HepG2 (cell line): ENCODE data around the gene ABCC3. TPM values are rescaled to one million over a fixed set of nuclear protein-coding genes. Genes with fewer than 3 reads are reported as not detected.

Source experiments
- KLF13 ChIP-seq: sonication (generic); formaldehyde crosslinking; IDR thresholded peaks from 2 replicates; pipeline ENCODE4 v1.4.0; 2020; ENCODE audit warnings: mild to moderate bottlenecking, missing genetic modification reagents
- SAFB2 ChIP-seq: sonication (generic); formaldehyde crosslinking; IDR thresholded peaks from 2 replicates; pipeline ENCODE4 v1.5.1; 2020; ENCODE audit warnings: missing genetic modification reagents, low read depth, mild to moderate bottlenecking, borderline replicate concordance
- ZNF407 ChIP-seq: sonication (generic); formaldehyde crosslinking; IDR thresholded peaks from one replicate; pipeline ENCODE4 v1.5.1; 2020; ENCODE audit warnings: mild to moderate bottlenecking, missing genetic modification reagents; ENCODE audit errors: not compliant biosample characterization
- ZNF414 ChIP-seq: sonication (generic); formaldehyde crosslinking; IDR thresholded peaks from 2 replicates; pipeline ENCODE4 v1.5.0; 2020; ENCODE audit warnings: missing genetic modification reagents
- polyA plus RNA-seq, 8 experiments: library from polyadenylated mRNA; depleted of rRNA in 3 of 8; stranded (reverse) in 7 of 8; unstranded in 1 of 8; fragments of >200 nt; fragmentation: Illumina TruSeq in 4 of 8; extraction: Trizol in 4 of 8; gene quantifications; 2 replicates each; pipeline versions ENCODE4 v1.2.1 to v1.2.3, GENCODE V29; 2011 to 2016; ENCODE audit warnings: low read depth in 4 of 8, missing spikeins in 1 of 8, mixed read lengths in 1 of 8; ENCODE audit not compliant: insufficient read depth in 1 of 8
- total RNA-seq, 5 experiments: library from RNA; depleted of rRNA; stranded (reverse); fragments of >200 nt; fragmentation: Illumina TruSeq; extraction: Trizol; gene quantifications; 2 replicates each; pipeline ENCODE4 v1.2.3, GENCODE V29; 2016; ENCODE audit warnings: low read depth in 1 of 5

The ABCC3 gene
- total and polyA plus RNA-seq, 2 of the 13 experiments (the other 11 are each of a cell fraction or from before 2014, with no cell fraction given): 25.2 to 50.7 TPM

- no peak for TF ChIP-seq ZNF407
- TF ChIP-seq KLF13 (CRISPR knock-in tag): no peak
- peak; percentile 41; the same call in 1 of the 2 replicates for TF ChIP-seq SAFB2 (CRISPR knock-in tag)
- 0 out of 2 replicates have a peak, but pooled peaks have one; percentile 15 for TF ChIP-seq ZNF414 (CRISPR knock-in tag)
Observed at GRCh38 chr17:50627782-50628601, 6.7 kb upstream of the ABCC3 start (continued).
